Endodermal cell (in vitro differentiated cells): ENCODE data around the gene ZKSCAN2. TPM values are rescaled to one million over a fixed set of nuclear protein-coding genes. Genes with fewer than 3 reads are reported as not detected.

ENCODE experiments used
- DNase-seq: peaks from one replicate; pipeline ENCODE4 v3.0.0-alpha.2; 2017
- H3K27ac ChIP-seq: 2 replicates; pipeline ENCODE4 v1.5.1; 2013; ENCODE audit warnings: mild to moderate bottlenecking, low read depth, low read length, moderate library complexity
- H3K27me3 ChIP-seq: 2 replicates; pipeline ENCODE4 v1.6.1; 2013; ENCODE audit warnings: mild to moderate bottlenecking, low read length, moderate library complexity; ENCODE audit not compliant: insufficient read depth, control insufficient read depth, poor library complexity, severe bottlenecking
- H3K36me3 ChIP-seq: 2 replicates; pipeline ENCODE4 v1.7.0; 2013; ENCODE audit warnings: mild to moderate bottlenecking, low read length, moderate library complexity; ENCODE audit not compliant: control insufficient read depth, insufficient read depth
- H3K4me1 ChIP-seq: one replicate; pipeline ENCODE4 v1.7.0; 2013; ENCODE audit warnings: low read length; ENCODE audit not compliant: control insufficient read depth, insufficient read depth
- H3K4me3 ChIP-seq: 2 replicates; pipeline ENCODE4 v1.5.1; 2013; ENCODE audit warnings: mild to moderate bottlenecking, low read length, moderate library complexity
- H3K9ac ChIP-seq: 2 replicates; pipeline ENCODE4 v1.6.1; 2013; ENCODE audit warnings: mild to moderate bottlenecking, low read length, moderate library complexity; ENCODE audit not compliant: poor library complexity, severe bottlenecking; ENCODE audit errors: extremely low read depth
- H3K9me3 ChIP-seq: 2 replicates; pipeline ENCODE4 v1.6.1; 2013; ENCODE audit warnings: mild to moderate bottlenecking, low read length, moderate library complexity; ENCODE audit not compliant: control insufficient read depth
- H3K27ac Mint-ChIP-seq: 2 replicates; pipeline ENCODE4 v1.8.0; 2020; ENCODE audit warnings: mixed read lengths
- H3K27me3 Mint-ChIP-seq: 2 replicates; pipeline ENCODE4 v1.8.0; 2021; ENCODE audit warnings: mild to moderate bottlenecking, mixed read lengths; ENCODE audit not compliant: insufficient read depth
- H3K36me3 Mint-ChIP-seq: 2 replicates; pipeline ENCODE4 v1.8.0; 2020; ENCODE audit warnings: low read depth, mixed read lengths
- H3K4me1 Mint-ChIP-seq: 2 replicates; pipeline ENCODE4 v1.8.0; 2020; ENCODE audit warnings: mixed read lengths
- H3K4me3 Mint-ChIP-seq: 2 replicates; pipeline ENCODE4 v1.8.0; 2020; ENCODE audit warnings: mild to moderate bottlenecking, moderate library complexity, mixed read lengths
- H3K9me3 Mint-ChIP-seq: 2 replicates; pipeline ENCODE4 v1.8.0; 2020; ENCODE audit warnings: mild to moderate bottlenecking, mixed read lengths
- WGBS, 2 experiments: methylation state at CpG; one replicate each; pipeline versions ENCODE4 v1.1.5 to v1.1.7; 2013; ENCODE audit warnings: missing lambda C conversion rate in 2 of 2, mixed read lengths in 1 of 2; ENCODE audit not compliant: insufficient coverage in 1 of 2, insufficient read length in 1 of 2; 5-methylcytosine and 5-hydroxymethylcytosine counted together
- long read RNA-seq, 4 experiments: library from polyadenylated mRNA in 2 of 4; library from RNA in 1 of 4; library from capped mRNA in 1 of 4; stranded (forward) in 3 of 4; unstranded in 1 of 4; transcript quantifications; one replicate each; pipeline ENCODE4 v2.0.0, GENCODE V29; 2020 to 2021; ENCODE audit warnings: inconsistent platforms in 1 of 4
- polyA plus RNA-seq, 2 experiments: library from polyadenylated mRNA; stranded (reverse); fragments of 50-300 nt; gene quantifications; one replicate each; pipeline ENCODE4 v1.2.3, GENCODE V29; 2013
- total RNA-seq, 2 donors: library from RNA; stranded (reverse); fragmentation: NEBNext Ultra II Directional in 1 of 2; extraction: Animal tissue kit (Norgen Biotek cat#: 25700) in 1 of 2; gene quantifications; 2 replicates in 1 of 2; 3 replicates in 1 of 2; pipeline ENCODE4 v1.2.1, GENCODE V29; 2021
- TF ChIP-seq, protein P1 (sequence below): fragments of 200-600 bp; sonication (generic); conservative IDR thresholded peaks from 2 replicates; pipeline ENCODE4 v1.5.0; 2021; ENCODE audit warnings: antibody characterized with exemption, mild to moderate bottlenecking

ZKSCAN2 gene
- total RNA-seq, result 10 to 100 TPM; 19.2 to 19.6 TPM
- polyA plus RNA-seq (2013, experiment 1 of 2), result 12.0 TPM
- polyA plus RNA-seq (2013, experiment 2 of 2), result 11.8 TPM
- long read RNA-seq, experiment 1, partial matches to known transcripts, result 0 of 4 reads
- long read RNA-seq, experiment 1, other reads (novel, unspliced or antisense), result 4 of 4 reads
- long read RNA-seq, experiment 2, full-length matches to known transcripts, result 4 of 14 reads
- long read RNA-seq, experiment 2, partial matches to known transcripts, result 3 of 14 reads
- long read RNA-seq, experiment 2, other reads (novel, unspliced or antisense), result 7 of 14 reads
- long read RNA-seq, experiment 3, full-length matches to known transcripts, result 14 of 25 reads
- long read RNA-seq, experiment 3, partial matches to known transcripts, result 1 of 25 reads
- long read RNA-seq, experiment 3, other reads (novel, unspliced or antisense), result 10 of 25 reads
- long read RNA-seq, experiment 4, result 0 reads

DNA sequence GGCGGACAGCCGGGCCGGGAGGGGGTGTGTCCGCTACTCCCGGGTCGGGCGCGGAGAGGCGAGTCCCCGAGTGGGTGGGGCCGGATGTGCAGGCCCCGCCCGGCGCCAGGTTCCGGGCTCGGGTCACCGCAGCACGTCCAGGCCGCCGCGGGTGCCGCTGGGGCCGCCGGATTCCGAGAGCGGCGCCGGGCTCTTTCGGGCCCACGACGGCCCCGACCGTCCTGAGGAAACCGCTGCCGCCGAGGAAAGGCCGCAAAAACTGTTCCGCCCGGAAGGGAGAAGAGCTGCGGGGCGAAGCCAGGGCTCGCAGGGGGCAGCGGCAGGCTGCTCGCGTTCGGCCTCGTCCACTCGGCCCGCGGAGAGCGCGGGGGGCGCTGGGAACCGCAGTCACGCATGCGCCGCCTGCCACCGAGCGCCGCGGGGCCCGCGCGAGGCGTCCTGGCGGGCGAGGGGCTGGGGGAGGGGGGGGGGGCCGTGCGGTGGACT lies at the start of gene ZKSCAN2:
ZKSCAN2 (minus strand) TSS at position 376 of the 486 bp plus-strand sequence. CDS start 718 bp downstream, outside the sequence.
- H3K36me3 Mint-ChIP-seq, result peaks cover 51% of the 10 kb centered on the region
- H3K27ac Mint-ChIP-seq, result peak within 1 kb of the TSS; percentile 99
- DNase-seq, result peak; percentile 94
- 0 to 3% methylated on average over 8 to 67 of the region's 69 CpGs for WGBS, 2 experiments
- H3K4me1 Mint-ChIP-seq, result peaks cover 44% of the 10 kb centered on the region
- no peaks in the 10 kb centered on the region for H3K9me3 ChIP-seq
- peak within 1 kb of the TSS; percentile 99 for H3K4me3 ChIP-seq
- peak within 1 kb of the TSS; percentile 94 for H3K4me3 Mint-ChIP-seq
- H3K36me3 ChIP-seq, result peaks cover 57% of the 10 kb centered on the region
- peaks cover 6% of the 10 kb centered on the region for H3K4me1 ChIP-seq
- no peaks in the 10 kb centered on the region for H3K27me3 Mint-ChIP-seq
- TF ChIP-seq, protein P1, sequence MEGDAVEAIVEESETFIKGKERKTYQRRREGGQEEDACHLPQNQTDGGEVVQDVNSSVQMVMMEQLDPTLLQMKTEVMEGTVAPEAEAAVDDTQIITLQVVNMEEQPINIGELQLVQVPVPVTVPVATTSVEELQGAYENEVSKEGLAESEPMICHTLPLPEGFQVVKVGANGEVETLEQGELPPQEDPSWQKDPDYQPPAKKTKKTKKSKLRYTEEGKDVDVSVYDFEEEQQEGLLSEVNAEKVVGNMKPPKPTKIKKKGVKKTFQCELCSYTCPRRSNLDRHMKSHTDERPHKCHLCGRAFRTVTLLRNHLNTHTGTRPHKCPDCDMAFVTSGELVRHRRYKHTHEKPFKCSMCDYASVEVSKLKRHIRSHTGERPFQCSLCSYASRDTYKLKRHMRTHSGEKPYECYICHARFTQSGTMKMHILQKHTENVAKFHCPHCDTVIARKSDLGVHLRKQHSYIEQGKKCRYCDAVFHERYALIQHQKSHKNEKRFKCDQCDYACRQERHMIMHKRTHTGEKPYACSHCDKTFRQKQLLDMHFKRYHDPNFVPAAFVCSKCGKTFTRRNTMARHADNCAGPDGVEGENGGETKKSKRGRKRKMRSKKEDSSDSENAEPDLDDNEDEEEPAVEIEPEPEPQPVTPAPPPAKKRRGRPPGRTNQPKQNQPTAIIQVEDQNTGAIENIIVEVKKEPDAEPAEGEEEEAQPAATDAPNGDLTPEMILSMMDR, result no peak
- H3K27ac ChIP-seq, result peak within 1 kb of the TSS; percentile 98
- peak within 1 kb of the TSS; percentile 71 for H3K9ac ChIP-seq
- H3K27me3 ChIP-seq, result no peaks in the 10 kb centered on the region
- H3K9me3 Mint-ChIP-seq, result no peaks in the 10 kb centered on the region

DNA sequence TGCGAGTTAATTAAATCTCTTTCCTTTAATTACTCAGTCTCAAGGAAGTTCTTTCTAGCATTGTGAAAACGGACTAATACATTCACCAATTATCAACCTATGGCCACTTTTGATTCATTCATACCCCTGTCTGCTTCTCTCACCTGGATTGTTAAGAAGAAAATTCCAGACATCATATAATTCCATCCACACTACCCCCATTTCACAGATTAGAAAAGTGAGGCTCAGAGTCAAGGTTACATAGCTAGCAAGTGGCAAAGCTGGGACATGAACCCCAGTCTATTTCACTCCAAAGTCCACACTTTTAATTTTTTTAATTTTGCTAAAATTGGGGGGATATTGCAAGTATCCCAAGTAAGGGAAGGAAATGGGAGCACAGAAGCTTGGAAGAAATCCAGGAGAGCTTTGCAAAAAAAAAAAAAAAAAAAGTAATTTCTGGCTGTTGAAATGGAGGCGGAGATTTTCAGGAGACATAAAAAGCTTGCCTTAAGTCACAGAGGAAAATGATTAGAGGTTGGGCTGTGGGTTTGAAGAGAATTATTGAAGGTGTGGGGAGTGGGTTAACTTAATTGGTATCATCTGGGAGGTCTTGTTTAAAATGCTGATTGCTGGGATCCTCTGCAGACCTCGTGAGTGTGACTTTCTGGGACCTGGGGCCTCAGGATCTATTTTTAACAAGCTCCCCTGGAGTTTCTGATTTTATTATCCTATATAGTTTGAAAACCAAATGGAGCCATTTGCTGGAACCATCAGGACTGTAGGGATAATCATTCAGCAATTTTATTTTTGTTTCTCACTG lies 42.3 kb upstream of the ZKSCAN2 start:
- Histone ChIP-seq H3K27me3 (no peaks in the 10 kb centered on the region), H3K9me3 (peaks cover 6% of the 10 kb centered on the region), H3K9ac (no peak overlapping the region), H3K27ac (no peak overlapping the region), H3K4me1 (no peaks in the 10 kb centered on the region), H3K4me3 (no peak overlapping the region), H3K36me3 (no peaks in the 10 kb centered on the region)
- H3K9me3 Mint-ChIP-seq, result no peaks in the 10 kb centered on the region
- TF ChIP-seq, protein P1, result no peak
- 71 to 82% methylated on average over 2 to 4 of the region's 4 CpGs for WGBS, 2 experiments
- no peaks in the 10 kb centered on the region for H3K27me3 Mint-ChIP-seq
- no peak for DNase-seq
- peak overlapping the region; percentile 35 for H3K27ac Mint-ChIP-seq
- H3K4me1 Mint-ChIP-seq, result peaks cover 3% of the 10 kb centered on the region
- H3K4me3 Mint-ChIP-seq, result no peak overlapping the region
- H3K36me3 Mint-ChIP-seq, result no peaks in the 10 kb centered on the region

DNA sequence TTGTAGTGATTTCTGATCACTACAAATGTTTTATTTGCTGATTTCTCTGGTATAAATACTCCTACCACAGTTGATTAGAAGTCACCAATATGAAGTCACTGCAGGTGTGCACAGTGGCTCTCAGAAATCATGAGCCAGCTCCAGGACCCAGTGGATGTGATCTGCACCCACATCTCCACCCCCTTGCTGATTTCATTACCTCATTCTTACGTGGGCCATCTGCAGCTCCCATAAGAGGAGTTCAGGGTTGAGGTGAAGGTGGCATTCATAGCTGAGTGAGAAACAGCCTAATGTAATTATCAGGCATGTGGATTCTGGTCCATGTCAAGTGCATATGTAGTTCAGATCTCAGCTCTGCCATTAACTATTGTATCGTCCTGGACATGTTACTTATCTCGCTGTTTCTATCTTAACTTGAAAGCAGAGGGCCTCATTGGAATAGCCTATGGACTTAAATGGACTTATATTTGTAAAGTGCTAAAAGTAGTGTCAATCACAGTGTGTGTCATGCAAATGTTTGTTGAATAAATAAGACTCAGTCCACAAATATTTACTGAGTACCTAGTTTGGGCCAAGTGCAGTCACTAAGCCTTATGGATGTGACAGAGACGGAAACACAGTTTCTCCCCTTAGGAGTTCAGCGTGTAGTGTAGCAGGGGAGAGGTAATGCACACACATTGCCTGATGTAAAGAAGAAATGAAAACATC lies 40.7 kb upstream of the ZKSCAN2 start:
- Histone ChIP-seq H3K27ac (no peak overlapping the region), H3K4me3 (no peak overlapping the region), H3K27me3 (no peaks in the 10 kb centered on the region), H3K36me3 (no peaks in the 10 kb centered on the region), H3K9ac (no peak overlapping the region), H3K4me1 (no peaks in the 10 kb centered on the region), H3K9me3 (no peaks in the 10 kb centered on the region)
- Mint-ChIP-seq H3K36me3 (peaks cover 6% of the 10 kb centered on the region), H3K9me3 (no peaks in the 10 kb centered on the region), H3K4me3 (no peak overlapping the region), H3K4me1 (peaks cover 3% of the 10 kb centered on the region), H3K27ac (no peak overlapping the region), H3K27me3 (no peaks in the 10 kb centered on the region)
- 93 to 100% methylated on average over 4 to 5 of the region's 5 CpGs for WGBS, 2 experiments
- TF ChIP-seq, protein P1, result no peak
- no peak for DNase-seq
